Keratinocyte (primary cell): Measurements from ENCODE around the gene NES.

Source experiments
- EZH2 ChIP-seq: IDR thresholded peaks from one replicate; pipeline ENCODE4 v1.6.1; 2012; ENCODE audit warnings: inconsistent platforms, mild to moderate bottlenecking, low read length, moderate library complexity
- TF ChIP-seq, protein P1 (sequence below), 3 experiments: IDR thresholded peaks in 1 of 3; conservative IDR thresholded peaks in 1 of 3; optimal IDR thresholded peaks in 1 of 3; 2 replicates in 2 of 3; 3 replicates in 1 of 3; pipeline versions ENCODE3 to v1.5.1; 2011; ENCODE audit warnings: low read length in 3 of 3, mild to moderate bottlenecking in 3 of 3, moderate library complexity in 2 of 3, control low read depth in 1 of 3, inconsistent platforms in 1 of 3; ENCODE audit not compliant: insufficient read depth in 2 of 3; ENCODE audit errors: extremely low read depth in 1 of 3

- TF ChIP-seq, protein P1, sequence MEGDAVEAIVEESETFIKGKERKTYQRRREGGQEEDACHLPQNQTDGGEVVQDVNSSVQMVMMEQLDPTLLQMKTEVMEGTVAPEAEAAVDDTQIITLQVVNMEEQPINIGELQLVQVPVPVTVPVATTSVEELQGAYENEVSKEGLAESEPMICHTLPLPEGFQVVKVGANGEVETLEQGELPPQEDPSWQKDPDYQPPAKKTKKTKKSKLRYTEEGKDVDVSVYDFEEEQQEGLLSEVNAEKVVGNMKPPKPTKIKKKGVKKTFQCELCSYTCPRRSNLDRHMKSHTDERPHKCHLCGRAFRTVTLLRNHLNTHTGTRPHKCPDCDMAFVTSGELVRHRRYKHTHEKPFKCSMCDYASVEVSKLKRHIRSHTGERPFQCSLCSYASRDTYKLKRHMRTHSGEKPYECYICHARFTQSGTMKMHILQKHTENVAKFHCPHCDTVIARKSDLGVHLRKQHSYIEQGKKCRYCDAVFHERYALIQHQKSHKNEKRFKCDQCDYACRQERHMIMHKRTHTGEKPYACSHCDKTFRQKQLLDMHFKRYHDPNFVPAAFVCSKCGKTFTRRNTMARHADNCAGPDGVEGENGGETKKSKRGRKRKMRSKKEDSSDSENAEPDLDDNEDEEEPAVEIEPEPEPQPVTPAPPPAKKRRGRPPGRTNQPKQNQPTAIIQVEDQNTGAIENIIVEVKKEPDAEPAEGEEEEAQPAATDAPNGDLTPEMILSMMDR (optimal IDR thresholded peaks at IDR 0.05 in 1 of 3, IDR thresholded peaks at IDR 0.05 in 1 of 3, conservative IDR thresholded peaks at IDR 0.05 in 1 of 3; ENCODE audit: extremely low read depth in 1 of 3, insufficient read depth in 2 of 3, low read length in 3 of 3) = no peak
- no peak for TF ChIP-seq EZH2
These were observed 5.4 kb downstream of the NES start for GRCh38 chr1:156671804-156672203.
